ENCODE measurements around the gene PBX3.

PBX3 gene

GRCh38 chr9:125747053-125747764, at the start of gene PBX3:
TSS of gene PBX3 (plus strand) at chr9:125747373.
- peak; percentile 30 for DNase-seq (ENCODE audit: low read depth)

GRCh38 chr9:125699870-125700269, 47.3 kb upstream of the PBX3 start:
- no peak for DNase-seq (ENCODE audit: low read depth)

- peak; percentile 26 for DNase-seq (ENCODE audit: low read depth)
These were observed 46.4 kb upstream of the PBX3 start for GRCh38 chr9:125700791-125701190.

GRCh38 chr9:125701351-125701750, 45.8 kb upstream of the PBX3 start:
- DNase-seq (ENCODE audit: low read depth) = no peak

GRCh38 chr9:125703662-125704061, 43.5 kb upstream of the PBX3 start:
- DNase-seq (ENCODE audit: low read depth) = no peak

- no peak for DNase-seq (ENCODE audit: low read depth)
These were observed 41.3 kb upstream of the PBX3 start for GRCh38 chr9:125705893-125706292.

GRCh38 chr9:125706651-125707471, 40.3 kb upstream of the PBX3 start, which contains the start of gene MAPKAP1:
TSS of gene MAPKAP1 (minus strand) at chr9:125707208. CDS start at chr9:125672574, 34,634 bp downstream.
- peak; percentile 93 for DNase-seq (ENCODE audit: low read depth)

- no peak for DNase-seq (ENCODE audit: low read depth)
These were observed 39.7 kb upstream of the PBX3 start for GRCh38 chr9:125707472-125707804.

- no peak for DNase-seq (ENCODE audit: low read depth)
These were observed 20.6 kb upstream of the PBX3 start for GRCh38 chr9:125726456-125727132.

- no peak for DNase-seq (ENCODE audit: low read depth)
These were observed 17.0 kb upstream of the PBX3 start for GRCh38 chr9:125730168-125730567.

GRCh38 chr9:125732562-125732961, 14.6 kb upstream of the PBX3 start:
- no peak for DNase-seq (ENCODE audit: low read depth)

GRCh38 chr9:125739436-125739835, 7.7 kb upstream of the PBX3 start:
- no peak for DNase-seq (ENCODE audit: low read depth)

GRCh38 chr9:125742657-125743056, 4.5 kb upstream of the PBX3 start:
- no peak for DNase-seq (ENCODE audit: low read depth)

GRCh38 chr9:125743682-125744428, 3.3 kb upstream of the PBX3 start:
- no peak for DNase-seq (ENCODE audit: low read depth)

- DNase-seq (ENCODE audit: low read depth) = no peak
These were observed 2.6 kb upstream of the PBX3 start for GRCh38 chr9:125744616-125745015.

- DNase-seq (ENCODE audit: low read depth) = no peak
These were observed 2.2 kb upstream of the PBX3 start for GRCh38 chr9:125745018-125745417.

GRCh38 chr9:125745682-125746016, 1.5 kb upstream of the PBX3 start:
- DNase-seq (ENCODE audit: low read depth) = no peak

- peak; percentile 88 for DNase-seq (ENCODE audit: low read depth)
These were observed 978 bp upstream of the PBX3 start for GRCh38 chr9:125746017-125746773.

- no peak for DNase-seq (ENCODE audit: low read depth)
These were observed 460 bp upstream of the PBX3 start for GRCh38 chr9:125746774-125747052.

GRCh38 chr9:125747765-125748445, 732 bp downstream of the PBX3 start:
- DNase-seq (ENCODE audit: low read depth) = peak; percentile 13

- DNase-seq (ENCODE audit: low read depth) = no peak
These were observed 1.4 kb downstream of the PBX3 start for GRCh38 chr9:125748446-125749099.
